K562 (cell line): ENCODE results near the gene MYOM3. TPM values are rescaled to one million over a fixed set of nuclear protein-coding genes. Genes with fewer than 3 reads are reported as not detected.

Experiments used
- CTBP1 ChIP-seq: fragments of 450-650 bp; IDR thresholded peaks from 2 replicates; pipeline ENCODE4 v1.6.1; 2016; ENCODE audit warnings: borderline replicate concordance
- DIDO1 ChIP-seq: fragments of 450-650 bp; IDR thresholded peaks from 2 replicates; pipeline ENCODE4 v1.6.1; 2016; ENCODE audit warnings: low read depth, missing biosample characterization, missing genetic modification characterization
- FOSL1 ChIP-seq: fragments of 200-800 bp; sonication (Bioruptor generic); conservative IDR thresholded peaks from 2 replicates; pipeline ENCODE4 v1.6.1; 2016; ENCODE audit warnings: missing genetic modification characterization, missing compliant biosample characterization
- GMEB1 ChIP-seq: fragments of 250-450 bp; sonication (Bioruptor Pico); IDR thresholded peaks from 2 replicates; pipeline ENCODE4 v1.4.0; 2020; ENCODE audit warnings: mild to moderate bottlenecking
- JUN ChIP-seq, 2 experiments: sonication (generic) in 1 of 2; formaldehyde crosslinking in 1 of 2; IDR thresholded peaks; 2 replicates each; pipeline versions ENCODE4 v1.6.1 to v1.8.0; 2012 to 2022; ENCODE audit warnings: borderline replicate concordance in 2 of 2, mild to moderate bottlenecking in 2 of 2, improper control_type of control experiment in 1 of 2, low read depth in 1 of 2, low read length in 1 of 2, missing genetic modification reagents in 1 of 2
- MGA ChIP-seq: fragments of 450-650 bp; IDR thresholded peaks from 2 replicates; pipeline ENCODE4 v1.6.1; 2016; ENCODE audit warnings: mild to moderate bottlenecking, moderate library complexity
- USF1 ChIP-seq: sonication (generic); formaldehyde crosslinking; IDR thresholded peaks from 2 replicates; pipeline ENCODE4 v1.9.0; 2022; ENCODE audit warnings: mild to moderate bottlenecking, missing genetic modification reagents
- polyA plus RNA-seq, 8 experiments: library from polyadenylated mRNA; depleted of rRNA in 4 of 8; stranded (reverse) in 5 of 8; unstranded in 3 of 8; fragments of >200 nt; fragmentation: Nextera tagmentation in 2 of 8; fragmentation: Illumina TruSeq in 1 of 8; extraction: Ambion mirVana in 2 of 8; extraction: Trizol in 1 of 8; gene quantifications; 2 replicates each; pipeline versions ENCODE4 v1.2.1 to v1.2.3, GENCODE V29; 2011 to 2014; ENCODE audit warnings: inconsistent platforms in 1 of 8, missing spikeins in 1 of 8
- total RNA-seq, 7 experiments: library from RNA; depleted of rRNA in 6 of 7; stranded (reverse); fragments of >200 nt in 6 of 7; fragmentation: Illumina TruSeq in 2 of 7; extraction: Trizol in 2 of 7; gene quantifications; 2 replicates each; pipeline versions ENCODE4 v1.2.1 to v1.2.3, GENCODE V29; 2011 to 2021; ENCODE audit warnings: low replicate concordance in 1 of 7

The MYOM3 gene
- total and polyA plus RNA-seq, 9 of the 15 experiments (the other 6 are each of a cell fraction or from before 2014, with no cell fraction given): 0.01 TPM; not detected in 8

- TF ChIP-seq GMEB1 (CRISPR knock-in tag) (no peak), FOSL1 (tag) (peak; percentile 69), DIDO1 (tag) (no peak), CTBP1 (peak; percentile 82), USF1 (CRISPR knock-in tag) (peak; percentile 80), MGA (0 out of 2 replicates have a peak, but pooled peaks have one; percentile 18), JUN (IDR thresholded peaks at IDR 0.05; ENCODE audit: borderline replicate concordance, low read depth, low read length) (0 out of 2 replicates have a peak, but pooled peaks have one; percentile 34), JUN (CRISPR knock-in tag; IDR thresholded peaks at IDR 0.05; ENCODE audit: borderline replicate concordance) (no peak)
Observed at GRCh38 chr1:24126018-24126671, 14.2 kb upstream of the MYOM3 start (continued).
